K562 (cell line): ENCODE results near the gene BRD3OS. TPM values are rescaled to one million over a fixed set of nuclear protein-coding genes. Genes with fewer than 3 reads are reported as not detected.

ENCODE experiments used
- ATAC-seq: fragments of 200-7000 bp; cut with Tn5 transposase; 3 replicates; pipeline ENCODE4 v1.9.1; 2020; ENCODE audit warnings: moderate library complexity
- BruUV-seq: library from RNA; stranded (reverse); fragments of 400-500 nt; replicated peaks from 2 replicates; lab custom pipeline; 2021; lab: Mats Ljungman, UMichigan
- CTCF ChIA-PET: fragments of 300-600 bp; formaldehyde crosslinking; extraction: SDS; loops from one replicate; lab custom pipeline; 2021; ENCODE audit warnings: low intra/inter-chr PET ratio; lab: Yijun Ruan, JAX
- POLR2A ChIA-PET: fragments of 300-600, 350-650 bp; sonication (Branson Sonifier 250); formaldehyde crosslinking; extraction: SDS; loops from one replicate; lab custom pipeline; 2021; ENCODE audit warnings: antibody characterized with exemption, inconsistent platforms; lab: Yijun Ruan, JAX
- DNase-seq, 4 experiments: peaks; one replicate each; pipeline versions ENCODE4 v3.0.0 to v3.0.0-alpha.2; 2011 to 2018; ENCODE audit warnings: low spot score in 3 of 4, mixed read lengths in 3 of 4; ENCODE audit errors: extremely low read depth in 1 of 4
- FAIRE-seq: peaks from 2 replicates; lab custom pipeline; 2011; peaks lifted over from hg19 to GRCh38; lab: Jason Lieb, UNC
- H2AFZ ChIP-seq: 2 replicates; pipeline ENCODE4 v1.6.0; 2011; ENCODE audit warnings: low read depth, low read length, control low read depth, inconsistent platforms
- H3K27ac ChIP-seq: fragments of 200-600 bp; 3 replicates; pipeline ENCODE4 v1.8.0; 2011; ENCODE audit warnings: low read depth, mild to moderate bottlenecking, control low read depth, inconsistent platforms, low read length, moderate library complexity, mixed read lengths; ENCODE audit errors: extremely low read depth
- H3K27me3 ChIP-seq, 2 experiments: fragments of 300-600 bp in 1 of 2; 2 replicates in 1 of 2; 3 replicates in 1 of 2; pipeline versions ENCODE4 v1.6.0 to v1.8.0; 2011; ENCODE audit warnings: inconsistent platforms in 2 of 2, low read length in 2 of 2, mild to moderate bottlenecking in 1 of 2, mixed read lengths in 1 of 2, moderate library complexity in 1 of 2; ENCODE audit not compliant: control insufficient read depth in 2 of 2, insufficient read depth in 2 of 2
- H3K36me3 ChIP-seq: fragments of 300-600 bp; 3 replicates; pipeline ENCODE4 v1.8.0; 2011; ENCODE audit warnings: mild to moderate bottlenecking, low read length, inconsistent platforms; ENCODE audit not compliant: control insufficient read depth, insufficient read depth
- H3K4me1 ChIP-seq, 2 experiments: fragments of 200-600 bp in 1 of 2; replicated peaks in 1 of 2; 2 replicates in 1 of 2; 3 replicates in 1 of 2; pipeline versions ENCODE4 v1.5.1 to v1.8.0; 2011; ENCODE audit warnings: inconsistent platforms in 2 of 2, low read length in 2 of 2, mild to moderate bottlenecking in 1 of 2, mixed read lengths in 1 of 2, moderate library complexity in 1 of 2; ENCODE audit not compliant: control insufficient read depth in 2 of 2, insufficient read depth in 2 of 2
- H3K4me2 ChIP-seq: 2 replicates; pipeline ENCODE4 v1.6.1; 2011; ENCODE audit warnings: low read length, control low read depth, inconsistent platforms, mixed read lengths; ENCODE audit not compliant: insufficient read depth
- H3K4me3 ChIP-seq: fragments of 200-600 bp; sonication (generic), shearing (Covaris generic); 2 replicates; pipeline ENCODE4 v1.5.1; 2016; ENCODE audit warnings: control low read depth, inconsistent platforms
- H3K79me2 ChIP-seq: fragments of 200-600 bp; 3 replicates; pipeline ENCODE4 v1.8.0; 2011; ENCODE audit warnings: low read length, inconsistent platforms; ENCODE audit not compliant: control insufficient read depth, insufficient read depth
- H3K9ac ChIP-seq, 2 experiments: 2 replicates each; pipeline versions ENCODE4 v1.6.0 to v1.6.1; 2011; ENCODE audit warnings: low read depth in 2 of 2, low read length in 2 of 2, control low read depth in 1 of 2, inconsistent platforms in 1 of 2, mild to moderate bottlenecking in 1 of 2, mixed read lengths in 1 of 2; ENCODE audit not compliant: insufficient read depth in 1 of 2
- H3K9me1 ChIP-seq: one replicate; pipeline ENCODE4 v1.6.0; 2011; ENCODE audit warnings: inconsistent platforms, mild to moderate bottlenecking, low read length, moderate library complexity; ENCODE audit not compliant: control insufficient read depth, insufficient read depth
- H3K9me3 ChIP-seq: replicated peaks from 2 replicates; pipeline ENCODE4 v1.5.1; 2011; ENCODE audit warnings: low read depth, low read length, inconsistent platforms; ENCODE audit not compliant: control insufficient read depth, insufficient read depth
- H4K20me1 ChIP-seq: replicated peaks from 2 replicates; pipeline ENCODE4 v1.6.1; 2011; ENCODE audit warnings: low read length, inconsistent platforms, mixed read lengths; ENCODE audit not compliant: control insufficient read depth, insufficient read depth
- ADNP ChIP-seq: fragments of 200-800 bp; sonication (Bioruptor generic); IDR thresholded peaks from 2 replicates; pipeline ENCODE4 v1.6.1; 2016; ENCODE audit warnings: missing genetic modification characterization, missing compliant biosample characterization
- MCM7 ChIP-seq, 2 experiments: fragments of 450-650 bp; IDR thresholded peaks; 2 replicates each; pipeline ENCODE4 v1.6.1; 2016 to 2018
- PYGO2 ChIP-seq: fragments of 450-650 bp; IDR thresholded peaks from 2 replicates; pipeline ENCODE4 v1.6.1; 2016; ENCODE audit warnings: mild to moderate bottlenecking, missing genetic modification characterization, moderate library complexity, missing compliant biosample characterization
- RBFOX2 ChIP-seq: fragments of 200-400 bp; formaldehyde crosslinking; IDR thresholded peaks from 2 replicates; pipeline ENCODE4 v1.6.1; 2017; ENCODE audit warnings: low read depth, mild to moderate bottlenecking, low read length, moderate library complexity
- WGBS: fragments of 100-300 bp; shearing (Covaris generic); methylation state at CpG from one replicate; pipeline ENCODE4 v1.1.6; 2016; ENCODE audit warnings: low coverage, mixed read lengths; ENCODE audit not compliant: insufficient coverage; ENCODE audit errors: missing lambda C conversion rate; 5-methylcytosine and 5-hydroxymethylcytosine counted together
- in situ Hi-C: fragments of 300-500 bp; cut with MboI; formaldehyde crosslinking; loops from 4 replicates; pipeline ENCODE4 v1.15.0; 2018; ENCODE audit warnings: inconsistent platforms, mixed read lengths
- intact Hi-C: fragments of 100-400 bp; cut with micrococcal nuclease; formaldehyde crosslinking; loops from 2 replicates; pipeline ENCODE4 v1.14.2; 2022
- polyA plus RNA-seq, 8 experiments: library from polyadenylated mRNA; depleted of rRNA in 4 of 8; stranded (reverse) in 5 of 8; unstranded in 3 of 8; fragments of >200 nt; fragmentation: Nextera tagmentation in 2 of 8; fragmentation: Illumina TruSeq in 1 of 8; extraction: Ambion mirVana in 2 of 8; extraction: Trizol in 1 of 8; gene quantifications; 2 replicates each; pipeline versions ENCODE4 v1.2.1 to v1.2.3, GENCODE V29; 2011 to 2014; ENCODE audit warnings: inconsistent platforms in 1 of 8, missing spikeins in 1 of 8
- total RNA-seq, 7 experiments: library from RNA; depleted of rRNA in 6 of 7; stranded (reverse); fragments of >200 nt in 6 of 7; fragmentation: Illumina TruSeq in 2 of 7; extraction: Trizol in 2 of 7; gene quantifications; 2 replicates each; pipeline versions ENCODE4 v1.2.1 to v1.2.3, GENCODE V29; 2011 to 2021; ENCODE audit warnings: low replicate concordance in 1 of 7
- TF ChIP-seq, protein P1 (sequence below): fragments of 450-650 bp; IDR thresholded peaks from 2 replicates; pipeline ENCODE4 v1.6.1; 2014; ENCODE audit warnings: low read depth, mild to moderate bottlenecking, moderate library complexity, borderline replicate concordance
- TF ChIP-seq, protein P2 (sequence below): IDR thresholded peaks from 3 replicates; pipeline ENCODE4 v1.6.1; 2011; ENCODE audit warnings: borderline replicate concordance, mild to moderate bottlenecking; ENCODE audit not compliant: insufficient read length, insufficient read depth

The BRD3OS gene
- total and polyA plus RNA-seq, 9 of the 15 experiments (the other 6 are each of a cell fraction or from before 2014, with no cell fraction given) = 1.1 to 8.7 (median 5.9) TPM

DNA sequence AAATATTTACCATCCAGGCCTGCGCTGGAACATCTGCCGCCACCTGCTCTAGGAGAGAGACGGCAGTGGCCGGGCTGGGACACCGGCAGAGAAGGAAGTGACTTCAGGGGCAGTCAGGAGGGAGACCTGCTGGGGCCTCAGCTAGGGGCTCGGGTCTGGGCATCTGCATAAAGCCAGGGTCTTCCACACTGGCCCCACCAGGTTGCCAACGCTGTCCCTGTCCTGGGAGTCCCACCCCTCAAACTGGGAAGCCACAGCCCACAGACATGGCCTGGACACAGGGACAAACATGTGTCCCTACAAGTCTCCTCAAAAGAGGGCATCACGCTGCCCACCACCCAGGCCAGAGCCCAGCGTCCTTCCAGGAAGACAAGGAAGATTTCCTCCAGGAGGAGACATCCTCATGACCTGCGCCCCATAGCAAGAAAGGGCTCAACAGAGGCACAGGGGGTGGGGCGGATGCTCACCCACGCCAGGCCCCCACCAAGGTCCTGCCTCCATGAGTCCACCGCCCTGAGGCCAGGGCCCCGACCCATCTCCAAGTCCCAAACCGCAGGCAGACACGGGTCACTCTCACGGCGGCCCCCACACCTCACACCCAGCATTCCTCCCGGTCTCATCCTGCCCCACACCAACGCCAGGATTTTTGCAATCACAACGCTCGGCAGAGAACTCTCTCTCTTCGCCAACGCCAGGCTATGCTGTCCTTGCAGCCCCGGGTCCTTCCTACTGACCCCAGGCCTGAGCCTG, 42.1 kb upstream of the BRD3OS start:
- peaks cover 0 to 12% of the 10 kb centered on the region in 2 experiments; a peak in 2 of 5 replicates for H3K4me1 ChIP-seq
- H3K9me1 ChIP-seq = peaks cover 2% of the 10 kb centered on the region
- no peak overlapping the region for H2AFZ ChIP-seq
- BruUV-seq = no TSS peak
- H3K4me2 ChIP-seq = no peak overlapping the region
- in situ Hi-C loops = no loop called here
- 7% methylated on average over 24 of the region's 25 CpGs for WGBS
- DNase-seq (no peak), FAIRE-seq (no peak), ATAC-seq (no peak)
- H3K27me3 ChIP-seq = peaks cover 19 to 77% of the 10 kb centered on the region in 2 experiments
- no peaks in the 10 kb centered on the region for H3K79me2 ChIP-seq
- no peaks in the 10 kb centered on the region for H3K9me3 ChIP-seq
- intact Hi-C loops = no loop called here
- no peaks in the 10 kb centered on the region for H3K36me3 ChIP-seq
- no peak overlapping the region; a peak in 1 of 4 replicates for H3K9ac ChIP-seq
- no peak overlapping the region for H3K27ac ChIP-seq
- peaks cover 38% of the 10 kb centered on the region for H4K20me1 ChIP-seq
- CTCF ChIA-PET = no interaction called here
- no peak overlapping the region for H3K4me3 ChIP-seq
- TF ChIP-seq RBFOX2 (no peak), PYGO2 (no peak), ADNP (tag) (no peak), MCM7 (IDR thresholded peaks at IDR 0.05) (no peak)
- TF ChIP-seq, protein P1, sequence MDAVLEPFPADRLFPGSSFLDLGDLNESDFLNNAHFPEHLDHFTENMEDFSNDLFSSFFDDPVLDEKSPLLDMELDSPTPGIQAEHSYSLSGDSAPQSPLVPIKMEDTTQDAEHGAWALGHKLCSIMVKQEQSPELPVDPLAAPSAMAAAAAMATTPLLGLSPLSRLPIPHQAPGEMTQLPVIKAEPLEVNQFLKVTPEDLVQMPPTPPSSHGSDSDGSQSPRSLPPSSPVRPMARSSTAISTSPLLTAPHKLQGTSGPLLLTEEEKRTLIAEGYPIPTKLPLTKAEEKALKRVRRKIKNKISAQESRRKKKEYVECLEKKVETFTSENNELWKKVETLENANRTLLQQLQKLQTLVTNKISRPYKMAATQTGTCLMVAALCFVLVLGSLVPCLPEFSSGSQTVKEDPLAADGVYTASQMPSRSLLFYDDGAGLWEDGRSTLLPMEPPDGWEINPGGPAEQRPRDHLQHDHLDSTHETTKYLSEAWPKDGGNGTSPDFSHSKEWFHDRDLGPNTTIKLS = no peak
- TF ChIP-seq, protein P2, sequence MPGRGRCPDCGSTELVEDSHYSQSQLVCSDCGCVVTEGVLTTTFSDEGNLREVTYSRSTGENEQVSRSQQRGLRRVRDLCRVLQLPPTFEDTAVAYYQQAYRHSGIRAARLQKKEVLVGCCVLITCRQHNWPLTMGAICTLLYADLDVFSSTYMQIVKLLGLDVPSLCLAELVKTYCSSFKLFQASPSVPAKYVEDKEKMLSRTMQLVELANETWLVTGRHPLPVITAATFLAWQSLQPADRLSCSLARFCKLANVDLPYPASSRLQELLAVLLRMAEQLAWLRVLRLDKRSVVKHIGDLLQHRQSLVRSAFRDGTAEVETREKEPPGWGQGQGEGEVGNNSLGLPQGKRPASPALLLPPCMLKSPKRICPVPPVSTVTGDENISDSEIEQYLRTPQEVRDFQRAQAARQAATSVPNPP = no peak
- TF ChIP-seq, all 486 proteins: peak for 0
- POLR2A ChIA-PET = no interaction called here
